Activated CD4-positive, alpha-beta T cell treated with anti-CD3 and anti-CD28 coated beads, Interleukin-2, amount 50 U/mL, for 4 hours (primary cell): Measurements from ENCODE around the gene HAUS6.
A peak's percentile ranks its signal among the peaks of the same experiment; 100 is the strongest.
"Not testable (repeated sequence)": the region's sequence is repeated elsewhere in the genome, so short reads cannot be mapped to it uniquely, and the experiment has no call there.

Experiments used
- DNase-seq, 2 experiments: peaks; one replicate each; pipeline ENCODE4 v3.0.0-alpha.2; 2020

Gene HAUS6, protein sequence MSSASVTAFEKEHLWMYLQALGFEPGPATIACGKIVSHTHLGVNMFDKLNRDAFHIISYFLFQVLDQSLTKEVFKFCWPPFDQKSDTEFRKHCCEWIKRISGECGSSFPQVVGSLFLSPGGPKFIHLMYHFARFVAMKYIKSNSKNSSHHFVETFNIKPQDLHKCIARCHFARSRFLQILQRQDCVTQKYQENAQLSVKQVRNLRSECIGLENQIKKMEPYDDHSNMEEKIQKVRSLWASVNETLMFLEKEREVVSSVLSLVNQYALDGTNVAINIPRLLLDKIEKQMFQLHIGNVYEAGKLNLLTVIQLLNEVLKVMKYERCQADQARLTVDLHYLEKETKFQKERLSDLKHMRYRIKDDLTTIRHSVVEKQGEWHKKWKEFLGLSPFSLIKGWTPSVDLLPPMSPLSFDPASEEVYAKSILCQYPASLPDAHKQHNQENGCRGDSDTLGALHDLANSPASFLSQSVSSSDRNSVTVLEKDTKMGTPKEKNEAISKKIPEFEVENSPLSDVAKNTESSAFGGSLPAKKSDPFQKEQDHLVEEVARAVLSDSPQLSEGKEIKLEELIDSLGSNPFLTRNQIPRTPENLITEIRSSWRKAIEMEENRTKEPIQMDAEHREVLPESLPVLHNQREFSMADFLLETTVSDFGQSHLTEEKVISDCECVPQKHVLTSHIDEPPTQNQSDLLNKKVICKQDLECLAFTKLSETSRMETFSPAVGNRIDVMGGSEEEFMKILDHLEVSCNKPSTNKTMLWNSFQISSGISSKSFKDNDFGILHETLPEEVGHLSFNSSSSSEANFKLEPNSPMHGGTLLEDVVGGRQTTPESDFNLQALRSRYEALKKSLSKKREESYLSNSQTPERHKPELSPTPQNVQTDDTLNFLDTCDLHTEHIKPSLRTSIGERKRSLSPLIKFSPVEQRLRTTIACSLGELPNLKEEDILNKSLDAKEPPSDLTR

GRCh38 chr9:19102631-19103345 lies at the start of gene HAUS6:
TSS of gene HAUS6 (minus strand) at chr9:19102904. CDS start at chr9:19102651, 253 bp downstream.
- DNase-seq, result peak; percentile 91 to 92

- not testable (repeated sequence) for DNase-seq
Observed at GRCh38 chr9:19152160-19152498, 49.4 kb upstream of the HAUS6 start.

GRCh38 chr9:19151425-19152159 lies 48.9 kb upstream of the HAUS6 start:
- DNase-seq, result no peak

DNA sequence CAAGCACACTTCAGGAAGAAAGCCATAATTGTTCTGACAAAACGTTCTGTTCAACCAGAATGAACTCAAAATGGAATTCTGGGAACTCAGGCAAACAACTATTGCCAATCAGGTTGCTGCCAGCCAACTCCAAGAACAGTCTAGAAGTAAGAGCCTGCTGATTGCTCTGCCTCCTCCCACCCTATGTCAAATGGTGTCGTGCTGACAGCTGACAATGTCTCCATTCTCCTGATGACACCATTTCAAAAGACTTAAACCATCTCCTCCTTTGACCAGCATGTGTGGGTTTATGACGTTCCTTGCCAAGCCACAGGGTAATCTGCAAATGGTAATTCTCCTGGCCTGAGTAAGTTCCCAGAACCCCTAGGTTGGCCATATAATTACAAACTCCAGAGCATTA lies 46.5 kb upstream of the HAUS6 start:
- DNase-seq, result no peak

GRCh38 chr9:19148187-19148586 lies 45.5 kb upstream of the HAUS6 start:
- DNase-seq, result no peak

GRCh38 chr9:19146441-19147024 lies 43.8 kb upstream of the HAUS6 start:
- no peak for DNase-seq

DNA sequence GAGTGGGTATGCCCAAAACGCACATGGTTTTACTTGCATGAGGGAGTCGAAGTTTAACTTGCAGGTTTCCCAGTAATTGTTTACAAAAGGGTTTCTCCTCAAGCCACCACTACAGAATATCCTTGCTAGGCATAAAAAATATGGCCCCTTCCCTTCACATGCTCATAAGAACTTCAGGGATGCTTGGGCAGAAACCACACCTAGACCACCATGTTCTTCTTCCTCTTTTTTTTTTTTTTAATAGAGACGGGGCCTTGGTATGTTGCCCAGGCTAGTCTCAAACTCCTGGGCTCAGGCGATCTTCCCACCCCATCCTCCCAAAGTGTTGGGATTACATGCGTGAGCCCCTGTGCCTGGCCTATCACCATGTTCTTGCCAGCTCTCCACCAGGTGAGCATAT lies 43.2 kb upstream of the HAUS6 start:
- no peak for DNase-seq

- no peak for DNase-seq
Observed at GRCh38 chr9:19140259-19140658, 37.6 kb upstream of the HAUS6 start.

DNA sequence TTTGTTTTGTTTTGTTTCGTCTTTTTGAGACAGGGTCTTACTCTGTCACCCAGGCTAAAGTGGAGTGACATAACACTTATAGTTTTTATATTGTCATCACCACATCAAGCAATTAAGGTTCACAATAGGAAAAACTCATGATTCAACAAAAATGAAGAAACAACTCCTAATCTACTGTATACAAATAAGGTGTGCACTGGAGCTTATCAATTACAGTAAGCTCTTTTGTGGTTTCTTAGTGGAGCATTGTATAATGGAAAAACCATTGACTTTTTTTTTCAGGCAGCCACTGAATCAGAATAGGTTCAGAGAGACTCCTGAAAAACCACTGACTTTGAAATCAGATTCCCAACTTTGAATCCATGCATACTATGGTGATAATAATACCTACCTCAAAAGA lies 35.4 kb upstream of the HAUS6 start:
- no peak for DNase-seq

DNA sequence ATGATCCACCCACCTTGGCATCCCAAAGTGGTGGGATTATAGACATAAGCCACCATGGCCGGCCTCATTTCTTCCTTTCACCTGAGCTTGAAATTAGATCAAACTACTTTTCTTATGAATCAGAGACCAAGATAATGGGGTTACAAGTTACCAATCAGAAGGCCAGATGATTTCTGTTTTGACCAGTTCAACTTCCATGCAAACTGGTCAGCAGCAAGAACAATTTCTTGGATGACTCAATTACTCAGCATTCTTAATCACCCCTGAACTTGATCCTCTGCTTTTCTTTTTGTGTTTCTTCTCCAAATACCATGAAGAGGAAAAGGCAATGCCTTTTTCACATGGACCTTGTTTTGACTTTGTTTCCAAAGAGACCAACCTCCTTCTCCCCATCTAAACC lies 34.6 kb upstream of the HAUS6 start:
- DNase-seq, result no peak

DNA sequence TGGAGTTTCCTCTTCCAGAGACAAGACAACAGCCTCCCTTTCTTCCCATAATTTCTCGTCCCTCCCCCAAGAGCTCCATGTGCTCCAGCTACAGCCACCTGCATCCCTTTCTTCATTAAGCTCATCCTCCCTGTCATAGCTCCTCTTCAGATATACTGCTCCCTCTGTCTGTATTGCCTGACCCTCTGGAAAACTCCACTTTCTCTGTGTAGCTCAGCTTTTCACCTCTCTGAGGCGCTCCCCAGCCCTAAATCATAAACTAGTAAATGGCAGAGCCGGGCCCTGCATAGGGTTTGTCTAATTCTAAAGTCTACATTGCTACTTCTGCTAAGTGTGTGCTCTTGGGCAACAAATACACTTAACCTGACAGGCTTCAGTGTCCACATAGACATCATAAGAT lies 33.4 kb upstream of the HAUS6 start:
- no peak for DNase-seq

GRCh38 chr9:19133549-19134345 lies 31.0 kb upstream of the HAUS6 start:
- no peak for DNase-seq

DNA sequence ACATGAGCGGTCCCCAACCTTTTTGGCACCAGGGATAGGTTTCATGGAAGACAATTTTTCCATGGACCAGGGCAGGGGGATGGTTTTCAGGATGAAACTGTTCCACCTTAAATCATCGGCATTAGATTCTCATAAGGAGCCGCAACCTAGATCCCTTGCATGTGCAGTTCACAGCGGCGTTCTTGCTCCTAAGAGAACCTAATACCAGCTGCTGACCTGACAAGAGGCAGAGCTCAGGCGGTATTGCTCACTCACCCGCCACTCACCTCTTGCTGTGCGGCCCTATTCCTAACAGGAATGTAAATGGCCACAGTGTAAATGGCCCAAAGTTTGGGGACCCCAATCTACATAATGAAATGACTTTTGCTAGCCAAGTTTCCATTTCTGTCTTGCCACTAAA lies 27.7 kb upstream of the HAUS6 start:
- no peak for DNase-seq

DNA sequence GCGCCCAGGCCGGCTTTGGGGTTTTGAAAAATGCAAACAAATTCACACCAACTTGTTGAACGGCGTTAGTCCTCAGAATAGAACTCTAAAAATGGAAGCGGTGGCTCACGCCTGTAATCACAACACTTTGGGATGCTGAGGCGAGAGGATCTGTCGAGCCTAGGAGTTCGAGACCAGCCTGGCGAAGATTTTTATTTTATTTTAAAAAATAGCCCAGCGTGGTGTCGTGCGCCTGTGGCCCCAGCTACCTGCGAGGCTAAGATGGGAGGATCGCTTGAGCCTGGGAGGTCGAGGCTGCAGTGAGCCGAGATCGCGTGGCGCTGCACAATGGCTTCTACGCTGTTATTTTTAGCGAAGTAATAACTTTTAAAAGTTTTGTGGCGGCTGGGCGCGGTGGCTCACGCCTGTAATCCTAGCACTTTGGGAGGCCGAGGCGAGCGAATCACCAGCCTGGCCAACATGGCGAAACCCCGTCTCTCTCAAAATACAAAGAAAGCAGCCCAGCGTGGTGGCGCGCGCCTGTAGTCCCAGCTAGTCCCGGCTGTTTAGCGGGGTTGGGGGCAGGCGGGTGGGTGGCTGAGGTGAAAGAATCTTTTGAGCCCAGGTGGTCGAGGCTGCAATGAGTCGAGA lies 25.3 kb upstream of the HAUS6 start:
- peak; percentile 25 to 31 for DNase-seq

GRCh38 chr9:19124430-19124793 lies 21.7 kb upstream of the HAUS6 start:
- no peak for DNase-seq

DNA sequence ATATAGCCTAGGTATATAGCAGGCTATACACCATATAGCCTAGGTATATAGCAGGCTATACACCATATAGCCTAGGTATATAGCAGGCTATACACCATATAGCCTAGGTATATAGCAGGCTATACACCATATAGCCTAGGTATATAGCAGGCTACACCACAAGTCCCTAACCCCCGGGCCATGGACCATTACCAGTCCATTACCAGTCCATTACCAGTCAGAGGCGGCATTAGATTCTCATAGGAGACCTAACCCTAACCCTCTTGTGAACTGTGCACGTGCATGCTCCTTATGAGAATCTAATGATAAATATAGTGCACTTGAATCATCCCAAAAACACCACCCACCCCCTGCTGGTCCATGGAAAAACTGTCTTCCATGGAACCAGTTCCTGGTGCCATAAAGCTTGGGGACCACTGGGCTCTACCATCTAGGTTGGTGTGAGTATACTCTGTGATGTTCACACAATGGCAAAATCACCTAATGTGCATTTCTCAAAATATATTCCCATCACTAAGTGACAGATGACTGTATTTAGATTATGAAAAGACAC lies 19.9 kb upstream of the HAUS6 start:
- no peak for DNase-seq

GRCh38 chr9:19120877-19121276 lies 18.2 kb upstream of the HAUS6 start:
- no peak for DNase-seq

DNA sequence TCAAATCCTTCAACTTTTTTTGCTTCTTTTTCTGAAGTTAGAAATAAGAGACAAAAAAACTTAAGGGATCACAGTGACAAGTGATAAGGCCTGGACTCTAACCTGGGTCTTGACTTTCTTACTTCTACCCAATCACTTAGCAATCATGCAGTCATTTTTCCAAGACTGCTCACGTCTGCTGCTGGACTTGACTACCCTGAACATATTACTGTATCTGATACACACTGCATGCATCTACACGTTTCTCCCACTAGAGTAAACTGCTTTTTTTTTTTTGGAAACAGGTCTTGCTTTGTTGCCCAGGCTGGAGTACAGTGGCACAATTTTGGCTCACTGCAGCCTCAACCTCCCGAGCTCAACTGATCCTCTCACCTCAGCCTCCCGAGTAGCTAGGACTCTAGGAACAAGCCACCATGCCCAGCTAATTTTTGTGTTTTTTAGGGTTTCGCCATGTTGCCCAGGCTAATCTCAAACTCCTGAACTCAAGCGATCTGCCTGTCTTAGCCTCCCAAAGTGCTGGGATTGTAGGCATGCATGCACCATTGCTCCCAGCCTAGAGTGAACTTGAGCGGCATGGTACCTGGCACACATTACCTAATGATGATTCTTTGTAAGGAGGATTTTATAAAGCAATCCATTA lies 17.2 kb upstream of the HAUS6 start:
- no peak for DNase-seq

- no peak for DNase-seq
Observed at GRCh38 chr9:19119246-19119645, 16.5 kb upstream of the HAUS6 start.
